GM12873 (cell line): ENCODE data around the gene LRP1B.

Experiments
- TF ChIP-seq, protein P1 (sequence below): IDR thresholded peaks from 2 replicates; pipeline ENCODE4 v1.5.1; 2012; ENCODE audit warnings: low read depth, mild to moderate bottlenecking, moderate library complexity, low read length, control low read depth; ENCODE audit not compliant: insufficient read depth; ENCODE audit errors: missing control alignments

Gene LRP1B

DNA sequence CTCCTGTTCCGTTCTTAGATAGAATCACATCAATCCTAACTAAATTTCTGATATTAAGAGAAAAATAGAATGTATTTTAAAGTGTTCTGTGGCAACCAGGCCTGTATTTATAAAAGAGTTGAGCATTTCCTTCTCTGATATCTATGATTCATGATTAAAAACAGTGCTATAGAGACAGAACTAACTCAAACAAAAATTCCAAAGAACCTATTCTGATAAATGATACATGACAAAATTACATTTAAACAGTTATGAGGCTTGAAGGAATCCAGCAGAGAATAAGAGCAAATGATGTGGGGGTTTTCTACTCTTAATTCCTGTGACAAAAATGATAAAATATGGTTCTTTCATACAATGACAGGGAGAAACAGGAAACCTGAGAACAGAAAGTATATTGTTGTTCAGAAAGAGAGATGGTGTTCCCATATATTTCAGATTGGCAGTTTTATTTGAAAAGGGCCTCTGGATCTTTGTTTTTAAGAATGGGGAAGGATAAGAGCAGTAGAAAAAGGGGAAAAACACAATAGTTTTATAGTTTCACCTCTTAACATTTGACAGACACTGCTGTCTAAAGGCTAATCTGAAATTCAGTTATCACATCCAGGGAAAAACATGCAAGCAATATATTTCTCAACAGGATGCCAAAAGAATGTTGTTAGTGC lies 944.3 kb downstream of the LRP1B start:
- TF ChIP-seq, protein P1, sequence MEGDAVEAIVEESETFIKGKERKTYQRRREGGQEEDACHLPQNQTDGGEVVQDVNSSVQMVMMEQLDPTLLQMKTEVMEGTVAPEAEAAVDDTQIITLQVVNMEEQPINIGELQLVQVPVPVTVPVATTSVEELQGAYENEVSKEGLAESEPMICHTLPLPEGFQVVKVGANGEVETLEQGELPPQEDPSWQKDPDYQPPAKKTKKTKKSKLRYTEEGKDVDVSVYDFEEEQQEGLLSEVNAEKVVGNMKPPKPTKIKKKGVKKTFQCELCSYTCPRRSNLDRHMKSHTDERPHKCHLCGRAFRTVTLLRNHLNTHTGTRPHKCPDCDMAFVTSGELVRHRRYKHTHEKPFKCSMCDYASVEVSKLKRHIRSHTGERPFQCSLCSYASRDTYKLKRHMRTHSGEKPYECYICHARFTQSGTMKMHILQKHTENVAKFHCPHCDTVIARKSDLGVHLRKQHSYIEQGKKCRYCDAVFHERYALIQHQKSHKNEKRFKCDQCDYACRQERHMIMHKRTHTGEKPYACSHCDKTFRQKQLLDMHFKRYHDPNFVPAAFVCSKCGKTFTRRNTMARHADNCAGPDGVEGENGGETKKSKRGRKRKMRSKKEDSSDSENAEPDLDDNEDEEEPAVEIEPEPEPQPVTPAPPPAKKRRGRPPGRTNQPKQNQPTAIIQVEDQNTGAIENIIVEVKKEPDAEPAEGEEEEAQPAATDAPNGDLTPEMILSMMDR: no peak

DNA sequence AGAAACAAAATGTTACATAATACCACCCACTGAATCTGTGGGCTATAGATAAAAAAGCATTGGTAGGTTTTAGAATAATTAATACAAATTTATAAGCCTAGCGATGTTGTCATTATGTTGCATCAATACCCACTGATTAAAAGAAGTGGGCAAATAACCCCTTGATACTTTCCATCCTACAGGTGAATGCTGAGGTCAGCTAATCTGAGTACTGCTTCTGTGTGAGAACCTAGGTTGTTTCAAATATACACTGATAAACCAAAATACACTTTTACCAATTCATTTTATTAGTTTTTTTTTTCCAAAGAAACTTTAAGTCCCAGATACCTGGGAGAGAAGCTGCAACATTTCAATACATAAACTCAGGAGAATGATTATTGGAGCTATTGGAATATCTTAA lies 948.6 kb downstream of the LRP1B start:
- TF ChIP-seq, protein P1: no peak

DNA sequence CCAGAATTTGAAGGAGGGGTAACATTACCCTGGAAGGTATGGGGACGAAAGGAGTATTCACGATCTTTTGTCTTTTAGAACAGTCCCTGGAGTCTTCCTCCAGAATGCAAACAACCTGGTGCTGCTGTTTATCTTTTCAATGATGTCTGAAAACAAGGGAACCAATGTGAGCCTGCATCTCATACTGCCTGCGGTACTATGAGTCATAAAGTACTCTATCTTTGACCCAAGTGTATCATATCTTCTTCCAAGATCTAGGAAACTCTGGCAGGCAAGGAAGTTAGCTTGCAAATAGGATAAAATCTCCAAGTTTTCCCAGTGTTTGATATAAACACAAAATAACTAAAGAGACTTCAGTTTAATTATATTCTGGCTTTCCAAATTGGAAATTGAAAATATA lies 968.5 kb downstream of the LRP1B start:
- TF ChIP-seq, protein P1: no peak

GRCh38 chr2:141151611-141152286 lies 979.1 kb downstream of the LRP1B start:
- TF ChIP-seq, protein P1: no peak

DNA sequence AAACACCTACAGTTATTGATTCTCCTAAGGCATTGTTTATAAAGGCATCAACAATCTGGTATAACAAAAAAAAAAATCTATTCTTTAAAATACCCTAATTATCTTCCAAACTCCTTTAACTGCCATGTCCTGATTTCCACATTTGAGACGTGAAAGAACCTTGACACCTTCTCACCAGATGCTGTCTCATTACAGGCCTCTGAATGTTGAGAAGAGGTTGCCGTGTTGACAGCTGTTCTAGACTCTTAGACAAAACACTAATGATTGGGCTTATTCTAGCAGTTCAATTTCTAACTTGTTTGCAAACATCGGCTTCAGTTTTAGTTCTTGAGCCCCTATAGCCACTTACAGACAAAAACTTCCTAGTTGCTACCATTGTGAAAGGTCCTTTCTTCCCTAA lies 988.8 kb downstream of the LRP1B start:
- TF ChIP-seq, protein P1: no peak

DNA sequence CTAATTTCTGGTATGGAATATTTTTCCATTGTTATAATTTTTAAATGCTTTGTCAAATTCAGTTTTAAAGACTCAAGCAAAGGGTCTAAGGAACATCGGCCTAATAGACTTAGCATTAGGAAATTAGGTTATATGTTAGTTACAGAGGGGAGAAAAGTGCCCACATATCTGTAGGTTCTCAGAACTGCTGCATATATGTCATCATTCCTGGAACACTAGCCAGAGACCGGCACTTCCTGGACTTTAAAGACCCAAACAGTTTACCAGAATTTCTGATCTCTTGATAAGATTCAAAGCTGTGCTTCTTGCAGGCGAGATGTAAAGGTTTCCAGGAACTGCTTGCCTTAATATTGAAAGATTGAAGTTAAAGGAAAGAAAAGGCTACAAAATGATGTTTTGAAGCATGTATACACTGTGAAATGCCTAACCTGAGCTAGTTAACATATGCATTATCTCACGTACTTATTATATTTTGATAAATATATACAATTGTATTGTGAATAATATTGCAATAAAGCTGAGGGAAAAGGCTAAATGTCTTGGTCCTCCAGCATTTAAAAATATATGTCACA lies 993.6 kb downstream of the LRP1B start:
- TF ChIP-seq, protein P1: no peak

- TF ChIP-seq, protein P1: no peak
These were observed 996.9 kb downstream of the LRP1B start for GRCh38 chr2:141133883-141134282.
